Type B pancreatic cell (in vitro differentiated cells): ENCODE data around the gene DLEU7. TPM values are rescaled to one million over a fixed set of nuclear protein-coding genes. Genes with fewer than 3 reads are reported as not detected.

Experiments
- DNase-seq: peaks from one replicate; pipeline ENCODE4 v3.0.0; 2021; ENCODE audit warnings: mixed read lengths; ENCODE audit not compliant: unreplicated experiment; ENCODE audit errors: extremely low spot score
- H3K27ac Mint-ChIP-seq: 2 replicates; pipeline ENCODE4 v1.8.0; 2021; ENCODE audit warnings: mild to moderate bottlenecking, mixed read lengths
- H3K27me3 Mint-ChIP-seq: 2 replicates; pipeline ENCODE4 v1.8.0; 2021; ENCODE audit warnings: mixed read lengths
- H3K36me3 Mint-ChIP-seq: 2 replicates; pipeline ENCODE4 v1.8.0; 2021; ENCODE audit warnings: mixed read lengths
- H3K4me1 Mint-ChIP-seq: one replicate; pipeline ENCODE4 v1.8.0; 2021; ENCODE audit warnings: mixed read lengths; ENCODE audit not compliant: unreplicated experiment
- H3K4me3 Mint-ChIP-seq: 2 replicates; pipeline ENCODE4 v1.8.0; 2021; ENCODE audit warnings: mild to moderate bottlenecking, mixed read lengths
- H3K9me3 Mint-ChIP-seq: 2 replicates; pipeline ENCODE4 v1.8.0; 2021; ENCODE audit warnings: mixed read lengths
- total RNA-seq: library from RNA; stranded (reverse); gene quantifications from 2 replicates; pipeline ENCODE4 v1.2.1, GENCODE V29; 2021; ENCODE audit warnings: low replicate concordance
- TF ChIP-seq, protein P1 (sequence below): fragments of 200-600 bp; sonication (generic); conservative IDR thresholded peaks from 2 replicates; pipeline ENCODE4 v1.5.0; 2021; ENCODE audit warnings: antibody characterized with exemption, mild to moderate bottlenecking

Gene DLEU7
- total RNA-seq, 1 donor from 2014 or later: 14.4 TPM

DNA sequence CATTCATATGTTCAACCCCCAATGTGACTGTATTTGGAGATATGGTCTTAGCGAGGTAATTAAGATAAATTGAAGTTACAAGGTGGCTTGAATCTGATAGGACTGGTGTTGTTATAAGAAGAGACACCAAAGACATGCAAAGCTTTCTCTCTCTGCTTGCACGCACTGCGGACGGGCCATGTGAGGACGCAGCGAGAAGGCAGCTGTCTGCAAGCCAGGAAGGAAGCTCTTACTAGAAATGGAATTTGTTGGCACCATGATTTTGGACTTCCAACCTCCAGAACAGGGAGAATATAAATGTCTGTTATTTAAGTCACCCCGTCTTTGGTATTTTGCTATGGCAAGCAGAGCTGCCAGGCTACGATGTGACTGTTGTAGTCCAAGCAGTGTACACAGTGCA is 4.8 kb downstream of the DLEU7 start:
- no peak for DNase-seq
- Mint-ChIP-seq H3K27ac (no peak overlapping the region), H3K4me1 (peaks cover 15% of the 10 kb centered on the region), H3K36me3 (peaks cover 15% of the 10 kb centered on the region), H3K9me3 (no peaks in the 10 kb centered on the region), H3K4me3 (no peak overlapping the region), H3K27me3 (peaks cover 25% of the 10 kb centered on the region)
- TF ChIP-seq, protein P1, sequence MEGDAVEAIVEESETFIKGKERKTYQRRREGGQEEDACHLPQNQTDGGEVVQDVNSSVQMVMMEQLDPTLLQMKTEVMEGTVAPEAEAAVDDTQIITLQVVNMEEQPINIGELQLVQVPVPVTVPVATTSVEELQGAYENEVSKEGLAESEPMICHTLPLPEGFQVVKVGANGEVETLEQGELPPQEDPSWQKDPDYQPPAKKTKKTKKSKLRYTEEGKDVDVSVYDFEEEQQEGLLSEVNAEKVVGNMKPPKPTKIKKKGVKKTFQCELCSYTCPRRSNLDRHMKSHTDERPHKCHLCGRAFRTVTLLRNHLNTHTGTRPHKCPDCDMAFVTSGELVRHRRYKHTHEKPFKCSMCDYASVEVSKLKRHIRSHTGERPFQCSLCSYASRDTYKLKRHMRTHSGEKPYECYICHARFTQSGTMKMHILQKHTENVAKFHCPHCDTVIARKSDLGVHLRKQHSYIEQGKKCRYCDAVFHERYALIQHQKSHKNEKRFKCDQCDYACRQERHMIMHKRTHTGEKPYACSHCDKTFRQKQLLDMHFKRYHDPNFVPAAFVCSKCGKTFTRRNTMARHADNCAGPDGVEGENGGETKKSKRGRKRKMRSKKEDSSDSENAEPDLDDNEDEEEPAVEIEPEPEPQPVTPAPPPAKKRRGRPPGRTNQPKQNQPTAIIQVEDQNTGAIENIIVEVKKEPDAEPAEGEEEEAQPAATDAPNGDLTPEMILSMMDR: no peak

DNA sequence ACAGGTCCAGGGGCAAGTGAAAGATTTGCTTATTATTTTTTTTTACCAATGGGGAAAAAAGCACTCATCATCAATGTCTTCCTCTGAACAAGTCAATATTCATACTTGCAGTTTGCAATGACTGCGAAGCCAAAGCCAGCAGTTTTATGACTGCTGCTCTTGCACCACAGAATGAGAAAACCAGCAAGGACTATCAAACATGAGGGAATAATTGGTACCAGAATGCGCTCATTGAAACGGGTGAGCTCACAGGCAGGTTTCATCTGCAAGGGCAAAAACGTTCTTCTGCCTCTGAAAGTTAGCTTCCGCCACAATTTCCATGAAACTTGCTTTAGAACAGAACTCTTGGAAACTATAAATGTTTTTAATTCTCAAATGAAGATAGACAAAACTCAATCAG is 5.5 kb downstream of the DLEU7 start:
- peaks cover 14% of the 10 kb centered on the region for H3K4me1 Mint-ChIP-seq
- no peak for DNase-seq
- no peak overlapping the region for H3K27ac Mint-ChIP-seq
- H3K4me3 Mint-ChIP-seq: no peak overlapping the region
- TF ChIP-seq, protein P1: no peak
- peaks cover 25% of the 10 kb centered on the region for H3K27me3 Mint-ChIP-seq
- peaks cover 15% of the 10 kb centered on the region for H3K36me3 Mint-ChIP-seq
- H3K9me3 Mint-ChIP-seq: peaks cover 5% of the 10 kb centered on the region

DNA sequence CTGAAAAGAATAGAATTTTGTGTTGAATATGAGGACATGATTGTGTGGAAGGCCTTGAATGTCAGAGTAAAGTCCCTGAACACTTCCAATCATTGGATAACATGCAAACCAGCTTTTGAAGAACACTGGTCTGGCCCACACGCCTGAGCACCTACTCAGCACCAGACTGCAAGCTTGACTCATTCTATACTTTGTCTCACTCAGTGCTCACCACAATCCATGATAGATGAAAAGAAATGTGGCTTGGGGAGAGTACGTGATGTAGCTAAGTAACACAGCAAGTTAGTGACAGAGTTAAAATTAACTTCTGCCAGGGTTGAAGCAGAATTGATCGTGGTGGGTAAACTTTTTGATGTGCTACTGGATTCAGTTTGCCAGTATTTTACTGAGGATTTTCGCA is 12.0 kb downstream of the DLEU7 start:
- TF ChIP-seq, protein P1: no peak
- peaks cover 8% of the 10 kb centered on the region for H3K36me3 Mint-ChIP-seq
- no peak overlapping the region for H3K27ac Mint-ChIP-seq
- no peak for DNase-seq
- peaks cover 12% of the 10 kb centered on the region for H3K9me3 Mint-ChIP-seq
- H3K27me3 Mint-ChIP-seq: peaks cover 3% of the 10 kb centered on the region
- H3K4me3 Mint-ChIP-seq: no peak overlapping the region
- no peaks in the 10 kb centered on the region for H3K4me1 Mint-ChIP-seq

DNA sequence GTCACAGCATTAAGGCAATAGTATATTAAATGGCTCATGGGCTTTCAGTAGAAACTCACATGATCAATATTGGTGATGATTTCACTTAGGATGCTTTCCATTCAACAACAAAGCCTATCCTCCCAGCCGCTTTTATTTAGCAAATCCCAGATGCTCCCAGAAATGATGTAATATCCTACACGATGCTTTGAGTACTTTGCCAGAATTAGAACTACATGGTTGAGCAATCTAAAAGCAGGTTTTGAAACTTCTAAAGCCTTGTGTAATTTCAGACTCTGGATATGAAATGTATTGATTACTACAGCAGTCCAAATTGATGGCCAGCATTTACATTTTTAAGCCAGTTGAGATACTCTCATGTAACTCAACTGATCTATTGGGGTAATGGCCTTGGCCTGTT is 13.6 kb downstream of the DLEU7 start:
- TF ChIP-seq, protein P1: no peak
- peaks cover 8% of the 10 kb centered on the region for H3K36me3 Mint-ChIP-seq
- H3K4me3 Mint-ChIP-seq: no peak overlapping the region
- peaks cover 12% of the 10 kb centered on the region for H3K9me3 Mint-ChIP-seq
- DNase-seq: no peak
- peaks cover 3% of the 10 kb centered on the region for H3K27me3 Mint-ChIP-seq
- H3K27ac Mint-ChIP-seq: no peak overlapping the region
- H3K4me1 Mint-ChIP-seq: no peaks in the 10 kb centered on the region

DNA sequence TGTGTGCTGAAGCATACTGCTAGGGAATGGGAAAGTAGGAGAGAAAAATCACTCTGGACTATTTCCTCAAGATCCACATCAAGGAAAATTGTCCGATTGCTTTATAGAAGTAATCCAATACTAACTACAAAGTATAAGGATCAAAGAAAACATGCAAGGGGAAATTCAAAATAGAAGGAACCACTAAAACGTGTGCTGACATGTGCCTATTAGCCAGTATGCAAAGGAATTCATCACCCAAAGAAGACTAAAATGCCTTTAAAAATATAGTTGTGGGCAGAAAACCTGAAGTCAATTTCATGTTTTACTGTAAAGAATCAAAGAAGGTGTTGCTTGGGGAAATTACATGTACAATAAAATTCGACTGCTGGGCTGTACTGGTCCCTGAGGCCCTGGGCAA is 14.3 kb downstream of the DLEU7 start:
- peaks cover 5% of the 10 kb centered on the region for H3K36me3 Mint-ChIP-seq
- no peaks in the 10 kb centered on the region for H3K4me1 Mint-ChIP-seq
- TF ChIP-seq, protein P1: no peak
- H3K27me3 Mint-ChIP-seq: peaks cover 3% of the 10 kb centered on the region
- no peak for DNase-seq
- H3K27ac Mint-ChIP-seq: no peak overlapping the region
- peaks cover 12% of the 10 kb centered on the region for H3K9me3 Mint-ChIP-seq
- no peak overlapping the region for H3K4me3 Mint-ChIP-seq

DNA sequence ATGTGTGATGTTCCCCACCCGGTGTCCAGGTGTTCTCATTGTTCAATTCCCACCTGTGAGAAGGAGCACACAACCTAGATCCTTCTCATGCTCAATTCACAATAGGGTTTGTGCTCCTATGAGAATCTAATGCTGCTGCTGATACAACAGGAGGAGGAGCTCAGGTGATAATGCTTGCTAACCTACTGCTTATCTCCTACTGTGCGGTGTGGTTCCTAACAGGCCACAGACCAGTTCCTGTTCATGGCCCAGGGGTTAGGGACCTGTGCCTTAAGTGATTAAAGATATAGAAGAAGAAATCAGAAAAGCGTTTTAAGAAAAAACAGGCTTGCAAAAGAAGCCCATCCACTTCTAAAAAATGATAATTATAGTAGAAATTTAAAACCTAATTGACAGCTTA is 17.5 kb downstream of the DLEU7 start:
- H3K4me3 Mint-ChIP-seq: no peak overlapping the region
- H3K36me3 Mint-ChIP-seq: no peaks in the 10 kb centered on the region
- peaks cover 5% of the 10 kb centered on the region for H3K9me3 Mint-ChIP-seq
- TF ChIP-seq, protein P1: no peak
- H3K4me1 Mint-ChIP-seq: peaks cover 3% of the 10 kb centered on the region
- H3K27ac Mint-ChIP-seq: no peak overlapping the region
- H3K27me3 Mint-ChIP-seq: no peaks in the 10 kb centered on the region
- DNase-seq: no peak
